ENCODE data around the gene ST6GALNAC5.

DNA sequence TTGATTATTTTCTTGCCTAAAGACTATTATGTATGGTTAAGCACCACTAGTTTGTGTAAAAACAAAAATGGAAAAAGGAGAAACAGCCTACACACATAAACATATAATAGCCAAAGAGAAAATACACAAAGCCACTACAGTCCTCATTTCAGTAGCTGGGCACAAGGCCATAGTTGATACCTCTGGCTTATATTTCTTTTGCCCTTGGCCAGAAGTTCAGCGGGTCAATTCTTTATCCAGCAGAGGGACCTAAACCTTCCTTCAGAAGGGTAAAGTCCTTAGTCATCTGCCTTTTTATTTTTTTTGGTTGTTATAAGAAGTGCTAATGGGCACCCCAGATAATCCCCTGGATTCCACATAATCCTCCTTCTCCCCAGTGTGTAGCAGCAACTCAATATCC, 217.8 kb downstream of the ST6GALNAC5 start:
- TF ChIP-seq, protein P1, sequence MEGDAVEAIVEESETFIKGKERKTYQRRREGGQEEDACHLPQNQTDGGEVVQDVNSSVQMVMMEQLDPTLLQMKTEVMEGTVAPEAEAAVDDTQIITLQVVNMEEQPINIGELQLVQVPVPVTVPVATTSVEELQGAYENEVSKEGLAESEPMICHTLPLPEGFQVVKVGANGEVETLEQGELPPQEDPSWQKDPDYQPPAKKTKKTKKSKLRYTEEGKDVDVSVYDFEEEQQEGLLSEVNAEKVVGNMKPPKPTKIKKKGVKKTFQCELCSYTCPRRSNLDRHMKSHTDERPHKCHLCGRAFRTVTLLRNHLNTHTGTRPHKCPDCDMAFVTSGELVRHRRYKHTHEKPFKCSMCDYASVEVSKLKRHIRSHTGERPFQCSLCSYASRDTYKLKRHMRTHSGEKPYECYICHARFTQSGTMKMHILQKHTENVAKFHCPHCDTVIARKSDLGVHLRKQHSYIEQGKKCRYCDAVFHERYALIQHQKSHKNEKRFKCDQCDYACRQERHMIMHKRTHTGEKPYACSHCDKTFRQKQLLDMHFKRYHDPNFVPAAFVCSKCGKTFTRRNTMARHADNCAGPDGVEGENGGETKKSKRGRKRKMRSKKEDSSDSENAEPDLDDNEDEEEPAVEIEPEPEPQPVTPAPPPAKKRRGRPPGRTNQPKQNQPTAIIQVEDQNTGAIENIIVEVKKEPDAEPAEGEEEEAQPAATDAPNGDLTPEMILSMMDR (IDR thresholded peaks at IDR 0.05), result no peak
- no peak for TF ChIP-seq POLR2A (IDR thresholded peaks at IDR 0.05)
- TF ChIP-seq POLR2AphosphoS5 (IDR thresholded peaks at IDR 0.05), result no peak

Data from suprapubic skin (tissue), 4 donors.